ENCODE data around the gene XYLB. TPM values are rescaled to one million over a fixed set of nuclear protein-coding genes. Genes with fewer than 3 reads are reported as not detected.

Gene XYLB
- total RNA-seq, 1 experiment from 2014 or later = 6.6 TPM

GRCh38 chr3:38297537-38297936 lies 49.0 kb upstream of the XYLB start:
- ChIA-PET POLR2A (no interaction called here), CTCF (interaction anchor here (0.6 kb wide), 1 partner anchor 379 kb away, joined by 3 read pairs; no protein-coding TSS in a partner anchor)
- Histone ChIP-seq H3K27ac (ENCODE audit: low read length) (no peak overlapping the region), H3K36me3 (ENCODE audit: control insufficient read depth, insufficient read depth, low read length) (no peaks in the 10 kb centered on the region), H3K4me3 (ENCODE audit: low read depth in 2 of 2, low read length in 2 of 2) (no peak overlapping the region), H3K4me1 (ENCODE audit: control insufficient read depth, insufficient read depth, low read length) (no peaks in the 10 kb centered on the region), H3K27me3 (ENCODE audit: control insufficient read depth, insufficient read depth, low read length) (no peaks in the 10 kb centered on the region), H3K9me3 (ENCODE audit: control insufficient read depth, insufficient read depth, low read depth, low read length) (no peaks in the 10 kb centered on the region)
- no TSS peak for BruUV-seq (replicated peaks)
- TF ChIP-seq TCF7L2 (IDR thresholded peaks at IDR 0.05; ENCODE audit: low read depth, low read length) (no peak), POLR2AphosphoS5 (IDR thresholded peaks at IDR 0.05; ENCODE audit: low read depth, low read length) (no peak), SIN3A (IDR thresholded peaks at IDR 0.05; ENCODE audit: borderline replicate concordance, insufficient read depth, low read depth, low read length) (no peak), REST (IDR thresholded peaks at IDR 0.05; ENCODE audit: insufficient read depth in 1 of 2, low read depth in 2 of 2, low read length in 1 of 2) (no peak), CTCF (IDR thresholded peaks at IDR 0.05) (no peak)
- intact Hi-C loops (cut with micrococcal nuclease; ENCODE audit: unreplicated experiment) = no loop called here
- in situ Hi-C loops (cut with HindIII; ENCODE audit: low pct_unique_long_range_greater_than_20kb, low sequenced_read_pairs) = no loop called here
- no peak for DNase-seq (ENCODE audit: low read depth, low spot score)
- ATAC-seq = no peak

DNA sequence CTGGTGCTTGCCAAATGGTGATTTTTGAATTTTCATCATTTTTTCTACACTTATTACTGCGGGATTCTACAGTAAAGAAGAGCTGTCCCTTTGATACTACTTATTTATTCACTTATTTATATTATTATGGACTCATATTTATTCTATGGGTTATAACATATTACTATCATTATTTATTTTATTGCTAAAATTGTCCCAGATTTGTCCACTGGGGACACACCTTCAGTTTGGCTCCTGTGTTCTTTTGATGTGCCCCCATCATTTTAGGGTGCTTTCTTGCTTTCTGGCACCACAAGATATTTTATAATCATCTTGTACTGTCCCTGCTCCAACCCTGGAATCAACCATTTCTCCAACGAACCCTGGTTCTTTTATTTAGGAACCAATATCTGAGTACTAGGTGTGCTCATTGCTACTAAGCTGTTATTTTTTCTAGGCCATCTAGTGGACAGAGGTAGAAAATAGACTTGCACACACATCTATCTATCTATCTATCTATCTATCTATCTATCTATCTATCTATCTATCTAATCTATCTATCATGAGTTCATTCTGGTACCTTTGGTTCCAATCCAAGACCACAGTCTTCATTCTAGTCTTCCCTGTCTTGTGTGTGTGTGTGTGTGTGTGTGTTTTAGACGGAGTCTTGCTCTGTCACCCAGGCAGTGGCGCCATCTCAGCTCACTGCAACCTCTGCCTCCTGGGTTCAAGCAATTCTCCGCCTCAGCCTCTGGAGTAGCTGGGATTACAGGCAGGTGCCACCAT lies 48.5 kb upstream of the XYLB start:
- TF ChIP-seq CTCF (IDR thresholded peaks at IDR 0.05) = peak; percentile 65
- TF ChIP-seq POLR2AphosphoS5 (IDR thresholded peaks at IDR 0.05; ENCODE audit: low read depth, low read length) = no peak
- H3K27me3 ChIP-seq (ENCODE audit: control insufficient read depth, insufficient read depth, low read length) = no peaks in the 10 kb centered on the region
- POLR2A ChIA-PET = interaction anchor here (0.7 kb wide), 1 partner anchor 254 kb away, joined by 4 read pairs; no protein-coding TSS in a partner anchor
- peak; percentile 81; the same call in 1 of the 2 replicates for ATAC-seq
- in situ Hi-C loops (cut with HindIII; ENCODE audit: low pct_unique_long_range_greater_than_20kb, low sequenced_read_pairs) = no loop called here
- CTCF ChIA-PET = interaction anchor here (0.6 to 0.9 kb wide), 5 partner anchors 15 to 380 kb away, joined by 3 to 4 read pairs (median 3); no protein-coding TSS in a partner anchor
- H3K9me3 ChIP-seq (ENCODE audit: control insufficient read depth, insufficient read depth, low read depth, low read length) = no peaks in the 10 kb centered on the region
- no peaks in the 10 kb centered on the region for H3K36me3 ChIP-seq (ENCODE audit: control insufficient read depth, insufficient read depth, low read length)
- DNase-seq (ENCODE audit: low read depth, low spot score) = no peak
- no peaks in the 10 kb centered on the region for H3K4me1 ChIP-seq (ENCODE audit: control insufficient read depth, insufficient read depth, low read length)
- no peak overlapping the region for H3K27ac ChIP-seq (ENCODE audit: low read length)
- intact Hi-C loops (cut with micrococcal nuclease; ENCODE audit: unreplicated experiment) = no loop called here
- no peak overlapping the region for H3K4me3 ChIP-seq (ENCODE audit: low read depth in 2 of 2, low read length in 2 of 2)
- BruUV-seq (replicated peaks) = no TSS peak

Data from Panc1 (cell line).